GM12878 (cell line): Measurements from ENCODE around the gene DELE1. TPM values are rescaled to one million over a fixed set of nuclear protein-coding genes. Genes with fewer than 3 reads are reported as not detected.

ENCODE experiments used
- ATAC-seq: fragments of 200-7000 bp; cut with Tn5 transposase; 3 replicates; pipeline ENCODE4 v1.9.1; 2020; ENCODE audit warnings: mild to moderate bottlenecking, moderate library complexity
- BruUV-seq: library from RNA; stranded (reverse); fragments of 400-500 nt; replicated peaks from 2 replicates; lab custom pipeline; 2021; lab: Mats Ljungman, UMichigan
- CTCF ChIA-PET: fragments of 300-600 bp; sonication (Branson Sonifier 250); formaldehyde crosslinking; extraction: SDS; loops from one replicate; lab custom pipeline; 2021; ENCODE audit warnings: inconsistent platforms; lab: Yijun Ruan, JAX
- POLR2A ChIA-PET: fragments of 350-600 bp; formaldehyde crosslinking; extraction: SDS; loops from one replicate; lab custom pipeline; 2021; ENCODE audit warnings: inconsistent platforms; lab: Charles Lee
- RAD21 ChIA-PET: fragments of 300-600 bp; sonication (Branson Sonifier 250); formaldehyde crosslinking; loops from one replicate; lab custom pipeline; 2023; ENCODE audit warnings: antibody characterized with exemption; ENCODE audit not compliant: unreplicated experiment; lab: Charles Lee
- SMC1A ChIA-PET: fragments of 300-600 bp; sonication (Branson Sonifier 250); formaldehyde crosslinking; loops from one replicate; lab custom pipeline; 2023; ENCODE audit not compliant: unreplicated experiment, uncharacterized antibody; lab: Charles Lee
- DNase-seq: peaks from one replicate; pipeline ENCODE4 v3.0.0-alpha.2; 2011; ENCODE audit warnings: low read depth, low spot score
- FAIRE-seq: peaks from 3 replicates; lab custom pipeline; 2011; peaks lifted over from hg19 to GRCh38; lab: Jason Lieb, UNC
- H2AFZ ChIP-seq: 2 replicates; pipeline ENCODE4 v1.6.0; 2011; ENCODE audit warnings: low read depth, low read length, control low read depth; ENCODE audit not compliant: control insufficient read depth
- H3K27ac ChIP-seq: 2 replicates; pipeline ENCODE4 v1.5.1; 2011; ENCODE audit warnings: control low read depth; ENCODE audit not compliant: control insufficient read depth, insufficient read depth
- H3K27me3 ChIP-seq, 2 experiments: replicated peaks in 1 of 2; 2 replicates each; pipeline versions ENCODE4 v1.6.0 to v1.6.1; 2011; ENCODE audit warnings: low read length in 1 of 2; ENCODE audit not compliant: control insufficient read depth in 2 of 2, insufficient read depth in 2 of 2
- H3K36me3 ChIP-seq, 2 experiments: 2 replicates each; pipeline ENCODE4 v1.5.1; 2011; ENCODE audit warnings: low read length in 1 of 2; ENCODE audit not compliant: control insufficient read depth in 2 of 2, insufficient read depth in 2 of 2
- H3K4me1 ChIP-seq: 2 replicates; pipeline ENCODE4 v1.6.1; 2011; ENCODE audit warnings: mild to moderate bottlenecking, low read length, moderate library complexity, mixed read lengths; ENCODE audit not compliant: control insufficient read depth, insufficient read depth
- H3K4me2 ChIP-seq: 2 replicates; pipeline ENCODE4 v1.6.0; 2011; ENCODE audit warnings: control low read depth; ENCODE audit not compliant: control insufficient read depth, insufficient read depth
- H3K4me3 ChIP-seq: fragments of 200-600 bp; sonication (generic); 2 replicates; pipeline ENCODE4 v1.5.1; 2016
- H3K79me2 ChIP-seq: 2 replicates; pipeline ENCODE4 v1.6.0; 2011; ENCODE audit warnings: low read length; ENCODE audit not compliant: control insufficient read depth, insufficient read depth
- H3K9ac ChIP-seq: 2 replicates; pipeline ENCODE4 v1.8.0; 2011; ENCODE audit warnings: low read length, control low read depth, mixed read lengths; ENCODE audit not compliant: control insufficient read depth, insufficient read depth
- H3K9me3 ChIP-seq: replicated peaks from 3 replicates; pipeline ENCODE4 v1.5.1; 2011; ENCODE audit warnings: mild to moderate bottlenecking, low read length; ENCODE audit not compliant: control insufficient read depth, insufficient read depth
- H4K20me1 ChIP-seq: 2 replicates; pipeline ENCODE4 v1.6.0; 2011; ENCODE audit not compliant: control insufficient read depth, insufficient read depth
- BRCA1 ChIP-seq: IDR thresholded peaks from 2 replicates; pipeline ENCODE4 v1.6.1; 2011; ENCODE audit warnings: low read depth, low read length, improper control_type of control experiment
- CREB1 ChIP-seq: IDR thresholded peaks from 2 replicates; pipeline ENCODE4 v1.6.1; 2012; ENCODE audit warnings: low read depth, mild to moderate bottlenecking, inconsistent platforms
- KLF5 ChIP-seq: fragments of 450-650 bp; IDR thresholded peaks from 2 replicates; pipeline ENCODE4 v1.6.1; 2014; ENCODE audit warnings: mild to moderate bottlenecking; ENCODE audit not compliant: partially characterized antibody
- MEF2B ChIP-seq: fragments of 450-650 bp; IDR thresholded peaks from 2 replicates; pipeline ENCODE4 v1.6.1; 2018; ENCODE audit warnings: mild to moderate bottlenecking, moderate library complexity; ENCODE audit not compliant: partially characterized antibody, poor library complexity, severe bottlenecking
- PKNOX1 ChIP-seq: fragments of 450-650 bp; IDR thresholded peaks from 2 replicates; pipeline ENCODE4 v1.6.1; 2016; ENCODE audit warnings: mild to moderate bottlenecking
- POLR2AphosphoS2 ChIP-seq: IDR thresholded peaks from 2 replicates; pipeline ENCODE4 v1.6.1; 2011; ENCODE audit warnings: low read depth, mild to moderate bottlenecking, low read length, improper control_type of control experiment, moderate library complexity
- POU2F2 ChIP-seq: IDR thresholded peaks from 3 replicates; pipeline ENCODE4 v1.6.1; 2011; ENCODE audit warnings: low read depth, mild to moderate bottlenecking, low read length, borderline replicate concordance
- RAD21 ChIP-seq: IDR thresholded peaks from 2 replicates; pipeline ENCODE4 v1.6.1; 2011; ENCODE audit warnings: mild to moderate bottlenecking, low read depth, low read length, moderate library complexity; ENCODE audit not compliant: insufficient read depth
- RELB ChIP-seq: fragments of 450-650 bp; IDR thresholded peaks from 2 replicates; pipeline ENCODE4 v1.6.1; 2017; ENCODE audit warnings: low read depth, mild to moderate bottlenecking, moderate library complexity
- SIN3A ChIP-seq: IDR thresholded peaks from 2 replicates; pipeline ENCODE4 v1.6.1; 2012; ENCODE audit warnings: low read depth, low read length, improper control_type of control experiment
- STAT1 ChIP-seq: fragments of 450-650 bp; conservative IDR thresholded peaks from 2 replicates; pipeline ENCODE4 v1.6.1; 2014; ENCODE audit warnings: antibody characterized with exemption, mild to moderate bottlenecking
- SUPT20H ChIP-seq: IDR thresholded peaks from 2 replicates; pipeline ENCODE4 v1.6.1; 2011; ENCODE audit warnings: low read depth, mild to moderate bottlenecking, low read length, moderate library complexity, borderline replicate concordance; ENCODE audit not compliant: control insufficient read depth
- TCF7 ChIP-seq: IDR thresholded peaks from 2 replicates; pipeline ENCODE4 v1.6.1; 2014; ENCODE audit warnings: antibody characterized with exemption, borderline replicate concordance
- YBX1 ChIP-seq: fragments of 450-650 bp; IDR thresholded peaks from 2 replicates; pipeline ENCODE4 v1.6.1; 2016; ENCODE audit warnings: antibody characterized with exemption
- ZNF592 ChIP-seq: fragments of 450-650 bp; IDR thresholded peaks from 2 replicates; pipeline ENCODE4 v1.6.1; 2017; ENCODE audit warnings: mild to moderate bottlenecking, moderate library complexity
- ZZZ3 ChIP-seq: IDR thresholded peaks from 2 replicates; pipeline ENCODE4 v1.6.1; 2011; ENCODE audit warnings: low read depth; ENCODE audit not compliant: control insufficient read depth, insufficient read length
- WGBS: methylation state at CpG from one replicate; pipeline ENCODE4 v1.1.6; 2016; ENCODE audit warnings: low lambda C conversion rate; ENCODE audit not compliant: insufficient replicate concordance, insufficient coverage; ENCODE audit errors: missing lambda C conversion rate; 5-methylcytosine and 5-hydroxymethylcytosine counted together
- in situ Hi-C: fragments of 300-500 bp; cut with MboI; formaldehyde crosslinking; loops from 9 replicates; pipeline ENCODE4 v1.14.3; 2018; ENCODE audit warnings: mixed read lengths
- intact Hi-C: fragments of 100-400 bp; cut with micrococcal nuclease; formaldehyde crosslinking; loops from one replicate; pipeline ENCODE4 v1.14.2; 2022; ENCODE audit not compliant: unreplicated experiment
- polyA plus RNA-seq, 11 experiments: library from polyadenylated mRNA; depleted of rRNA in 4 of 11; unstranded in 6 of 11; stranded (reverse) in 5 of 11; fragments of >200 nt; fragmentation: Nextera tagmentation in 4 of 11; fragmentation: Illumina TruSeq in 1 of 11; extraction: Ambion mirVana in 4 of 11; extraction: Trizol in 1 of 11; gene quantifications; 1 replicate in 1 of 11; 2 replicates in 10 of 11; pipeline versions ENCODE4 v1.2.1 to v1.2.3, GENCODE V29; 2011 to 2016; ENCODE audit warnings: inconsistent platforms in 2 of 11, missing spikeins in 2 of 11, low read depth in 1 of 11
- total RNA-seq, 4 experiments: library from RNA; depleted of rRNA in 3 of 4; stranded (reverse); fragments of >200 nt in 3 of 4; fragmentation: Illumina TruSeq in 1 of 4; extraction: Trizol in 1 of 4; gene quantifications; 2 replicates each; pipeline versions ENCODE4 v1.2.1 to v1.2.3, GENCODE V29; 2013 to 2021

DELE1 gene
- total and polyA plus RNA-seq, 10 of the 15 experiments (the other 5 are each of a cell fraction or from before 2014, with no cell fraction given) = 18.9 to 71.4 (median 47.6) TPM

GRCh38 chr5:141976176-141976575, 52.5 kb downstream of the DELE1 start:
- in situ Hi-C loops = no loop called here
- no peak for TF ChIP-seq STAT1
- TF ChIP-seq ZNF592 = no peak
- no peak for TF ChIP-seq YBX1
- TF ChIP-seq POU2F2 = no peak
- TF ChIP-seq MEF2B = no peak
- TF ChIP-seq POLR2AphosphoS2 = no peak
- TF ChIP-seq PKNOX1 = no peak
- no peak for TF ChIP-seq TCF7
- TF ChIP-seq SUPT20H = no peak
- TF ChIP-seq CREB1 = no peak
- TF ChIP-seq RELB = no peak
- TF ChIP-seq ZZZ3 = no peak
- no peak for TF ChIP-seq RAD21
- TF ChIP-seq SIN3A = no peak
- no peak for TF ChIP-seq BRCA1
- no peak for TF ChIP-seq KLF5

More at GRCh38 chr5:141976176-141976575, 52.5 kb downstream of the DELE1 start:
- H3K4me1 ChIP-seq = no peaks in the 10 kb centered on the region
- no peak overlapping the region for H3K9ac ChIP-seq
- over 99% methylated on average over 6 of the region's 6 CpGs for WGBS
- ChIA-PET CTCF (interaction anchor here (0.6 to 4.4 kb wide), 5 partner anchors 10 to 1335 kb away, joined by 3 to 21 read pairs (median 8); no protein-coding TSS in a partner anchor), RAD21 (interaction anchor here (1.6 kb wide), 1 partner anchor 15 kb away, joined by 3 read pairs; no protein-coding TSS in a partner anchor), SMC1A (interaction anchor here (0.6 to 4.3 kb wide), 3 partner anchors 14 to 175 kb away, joined by 3 to 27 read pairs (median 3); no protein-coding TSS in a partner anchor), POLR2A (interaction anchor here (0.6 to 1.3 kb wide), 3 partner anchors 10 to 1277 kb away, joined by 3 to 5 read pairs (median 5); no protein-coding TSS in a partner anchor)
- no peak overlapping the region for H3K4me3 ChIP-seq
- no peaks in the 10 kb centered on the region for H4K20me1 ChIP-seq
- H3K36me3 ChIP-seq = peaks cover 2 to 15% of the 10 kb centered on the region in 2 experiments
- intact Hi-C loops = no loop called here
- no peak for DNase-seq
- no peak for FAIRE-seq
- H3K79me2 ChIP-seq = no peaks in the 10 kb centered on the region
- no peak for ATAC-seq
- no peak overlapping the region for H3K27ac ChIP-seq
- no peak overlapping the region for H2AFZ ChIP-seq
- H3K4me2 ChIP-seq = no peak overlapping the region
- BruUV-seq = no TSS peak
- H3K27me3 ChIP-seq = no peaks in the 10 kb centered on the region
- H3K9me3 ChIP-seq = no peaks in the 10 kb centered on the region
